GM21526 (cell line): ENCODE results near the gene GOLGA8B.
"Not testable (repeated sequence)": the region's sequence is repeated elsewhere in the genome, so short reads cannot be mapped to it uniquely, and the experiment has no call there.

Experiments
- ATAC-seq: cut with Tn5 transposase; IDR thresholded peaks from one replicate; pipeline ENCODE4 v1.9.1; 2021; ENCODE audit warnings: moderate library complexity; ENCODE audit not compliant: unreplicated experiment, low FRiP score

The GOLGA8B gene

GRCh38 chr15:34567174-34567573, 16.3 kb downstream of the GOLGA8B start:
- ATAC-seq = not testable (repeated sequence)

- ATAC-seq = not testable (repeated sequence)
These were observed 18.7 kb downstream of the GOLGA8B start for GRCh38 chr15:34564711-34565110.

GRCh38 chr15:34560814-34561213, 22.6 kb downstream of the GOLGA8B start:
- ATAC-seq = not testable (repeated sequence)

DNA sequence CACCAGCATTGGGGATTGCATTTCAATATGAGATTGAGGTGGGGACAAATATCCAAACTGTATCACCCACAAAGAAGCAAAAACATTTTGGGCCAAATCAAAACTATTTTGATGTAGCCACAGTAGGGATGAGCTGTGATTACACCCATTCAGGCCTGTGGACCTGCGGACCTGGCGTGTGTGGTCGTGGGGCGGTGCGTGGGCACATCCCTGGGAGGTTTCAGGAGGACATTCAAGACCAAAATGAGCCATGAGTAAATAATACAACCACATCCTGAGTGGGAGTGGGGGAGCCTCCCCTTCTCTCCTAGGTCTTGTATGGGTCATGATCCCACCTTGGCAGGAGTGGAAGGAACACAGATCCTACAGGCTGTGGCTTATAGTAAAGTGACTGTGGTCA, 23.7 kb downstream of the GOLGA8B start:
- not testable (repeated sequence) for ATAC-seq

GRCh38 chr15:34555162-34555561, 28.3 kb downstream of the GOLGA8B start:
- ATAC-seq = not testable (repeated sequence)

- ATAC-seq = not testable (repeated sequence)
These were observed 28.7 kb downstream of the GOLGA8B start for GRCh38 chr15:34554716-34555115.

DNA sequence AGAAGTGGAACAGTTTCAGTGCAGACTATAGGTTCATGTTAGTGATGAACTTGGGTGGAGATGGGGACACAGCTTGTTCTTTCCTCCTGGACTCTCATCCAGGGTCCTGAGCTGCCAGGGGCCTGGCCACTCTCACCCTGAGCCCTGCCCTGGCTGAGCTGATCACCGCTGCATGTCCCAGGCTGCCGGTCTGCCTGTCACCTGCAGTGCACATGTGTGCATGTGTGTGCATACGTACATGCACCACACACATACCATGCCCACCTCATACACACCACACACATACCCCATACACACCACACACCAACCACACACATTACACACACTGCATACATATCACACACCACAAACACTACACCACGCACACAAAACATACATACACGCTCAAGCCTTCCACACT, 29.3 kb downstream of the GOLGA8B start:
- not testable (repeated sequence) for ATAC-seq

DNA sequence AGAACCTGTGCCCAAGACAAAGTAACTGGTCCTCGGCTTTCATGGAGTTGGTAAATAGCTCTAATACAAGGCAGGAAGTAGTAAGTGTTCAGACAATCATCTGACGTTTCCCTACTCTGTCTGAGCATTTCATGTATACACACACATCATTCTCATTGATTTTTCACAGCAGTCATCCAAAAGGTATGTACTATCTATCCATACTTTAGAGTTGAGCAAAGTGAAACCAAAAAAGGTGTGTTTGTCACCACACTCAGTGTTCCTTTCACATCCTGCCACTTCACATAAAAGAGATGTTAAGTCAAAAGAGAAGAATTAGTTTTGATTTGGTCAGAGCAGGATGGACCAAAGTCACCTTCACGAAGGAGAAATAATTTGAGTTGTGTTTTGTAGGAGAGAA, 33.3 kb downstream of the GOLGA8B start:
- ATAC-seq = not testable (repeated sequence)

GRCh38 chr15:34549381-34549809, 34.1 kb downstream of the GOLGA8B start:
- not testable (repeated sequence) for ATAC-seq

DNA sequence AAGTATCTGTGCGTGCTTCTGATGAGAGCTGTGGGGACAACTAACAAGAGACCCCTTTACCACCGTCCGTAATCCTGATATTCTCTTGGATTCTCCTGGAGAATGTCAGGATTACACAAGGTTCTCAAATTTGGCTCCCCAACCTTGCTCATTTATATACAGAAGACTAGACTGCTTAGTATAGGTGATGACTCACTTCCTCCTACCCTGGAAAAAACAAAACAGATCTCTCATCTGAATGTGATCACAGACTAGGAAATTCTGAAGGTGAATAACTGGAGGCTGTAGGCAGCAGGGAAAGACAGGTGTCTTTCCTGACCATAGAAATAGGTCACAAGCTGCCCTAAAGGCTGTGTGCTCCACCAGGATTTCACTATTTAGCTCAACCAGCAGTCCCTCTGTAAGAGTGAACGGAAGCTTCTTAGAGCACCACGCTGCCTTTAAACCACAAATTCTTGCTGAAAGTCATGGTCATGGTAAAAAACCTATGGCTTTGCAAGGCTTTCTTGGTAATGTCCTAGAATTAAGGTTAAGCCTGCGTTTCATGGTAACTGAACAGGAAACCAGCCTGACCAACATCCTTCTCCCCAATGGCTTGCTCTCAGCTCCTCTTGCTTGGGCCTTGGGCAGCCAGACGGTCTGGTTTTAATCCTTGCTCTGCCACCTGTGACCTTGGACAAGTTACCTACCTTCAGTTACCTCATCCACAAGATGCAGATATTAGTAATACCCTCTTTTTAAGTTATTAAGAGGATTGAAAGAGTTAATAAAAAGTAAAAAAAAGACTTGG, 39.4 kb downstream of the GOLGA8B start:
- ATAC-seq = not testable (repeated sequence)

DNA sequence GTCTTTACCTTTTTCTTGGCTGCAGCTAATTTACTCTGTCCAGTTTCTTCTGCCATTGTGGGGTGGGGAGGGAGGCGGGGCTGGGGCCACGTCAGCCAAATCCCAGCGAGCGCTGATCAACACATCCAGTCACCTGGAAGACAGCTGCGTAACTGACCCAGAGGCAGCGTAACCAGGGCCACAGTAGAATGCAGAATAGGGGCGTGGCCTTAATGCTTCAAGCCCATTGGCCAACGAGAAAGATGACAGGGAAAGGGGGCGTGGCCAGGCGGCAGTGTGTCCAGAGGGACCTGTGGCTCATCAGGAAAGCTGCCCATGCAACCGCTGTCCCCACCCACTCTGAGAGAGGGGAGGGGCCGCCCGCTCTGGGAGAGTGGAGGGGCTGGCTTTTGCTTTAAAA, 47.6 kb downstream of the GOLGA8B start:
- not testable (repeated sequence) for ATAC-seq
